Adrenal gland (tissue), 5 donors: Measurements from ENCODE around the gene CEACAM4.

Source experiments
- CTCF ChIP-seq, 6 experiments: fragments of 450-650 bp in 4 of 6; fragments of 200-600 bp in 2 of 6; sonication (generic) in 1 of 6; IDR thresholded peaks; 1 replicate in 5 of 6; 2 replicates in 1 of 6; pipeline versions ENCODE4 v1.5.1 to v1.8.0; 2016 to 2021; ENCODE audit warnings: antibody characterized with exemption in 6 of 6, mild to moderate bottlenecking in 2 of 6, moderate library complexity in 1 of 6
- POLR2A ChIP-seq, 2 donors: fragments of 450-650 bp; IDR thresholded peaks; one replicate each; pipeline ENCODE4 v1.6.1; 2017; ENCODE audit warnings: antibody characterized with exemption in 2 of 2, mild to moderate bottlenecking in 2 of 2, moderate library complexity in 1 of 2
- donor health status: DM: no; HTN: no; CAD: no.

GRCh38 chr19:41587101-41587837 lies 39.6 kb downstream of the CEACAM4 start:
- no peak for TF ChIP-seq CTCF (IDR thresholded peaks at IDR 0.05)
- TF ChIP-seq POLR2A (IDR thresholded peaks at IDR 0.05), result no peak
